ENCODE measurements around the gene SAAL1. TPM values are rescaled to one million over a fixed set of nuclear protein-coding genes. Genes with fewer than 3 reads are reported as not detected.

SAAL1 gene
- total and polyA plus RNA-seq, 9 of the 15 experiments (the other 6 are each of a cell fraction or from before 2014, with no cell fraction given), result 38.9 to 77.5 (median 56.4) TPM

- no peak for TF ChIP-seq ZNF143 (CRISPR knock-in tag; IDR thresholded peaks at IDR 0.05)
- no peak for TF ChIP-seq POLR2H (tag; IDR thresholded peaks at IDR 0.05; ENCODE audit: low read depth)
- TF ChIP-seq HMG20B (CRISPR knock-in tag; IDR thresholded peaks at IDR 0.05), result no peak
- no peak for TF ChIP-seq CSDE1 (IDR thresholded peaks at IDR 0.05)
- TF ChIP-seq SMAD1 (IDR thresholded peaks at IDR 0.05; ENCODE audit: low read depth, low read length, partially characterized antibody), result no peak
- TF ChIP-seq TBP (optimal IDR thresholded peaks at IDR 0.05; ENCODE audit: low read depth, low read length), result peak; percentile 87
- no peak for TF ChIP-seq KDM1A (IDR thresholded peaks at IDR 0.05)
- TF ChIP-seq ZNF146 (CRISPR knock-in tag; IDR thresholded peaks at IDR 0.05; ENCODE audit: unreplicated experiment), result no peak
- TF ChIP-seq MYNN (IDR thresholded peaks at IDR 0.05), result no peak
- TF ChIP-seq MYNN (CRISPR knock-in tag; IDR thresholded peaks at IDR 0.05), result no peak
- TF ChIP-seq NR0B1 (IDR thresholded peaks at IDR 0.05; ENCODE audit: partially characterized antibody), result no peak
- TF ChIP-seq ZNF644 (tag; IDR thresholded peaks at IDR 0.05; ENCODE audit: low read depth), result no peak
- no peak for TF ChIP-seq STAT6 (CRISPR knock-in tag; IDR thresholded peaks at IDR 0.05)
- TF ChIP-seq MTA1 (IDR thresholded peaks at IDR 0.05; ENCODE audit: borderline replicate concordance), result no peak
- TF ChIP-seq ZNF583 (CRISPR knock-in tag; IDR thresholded peaks at IDR 0.05), result 0 out of 2 replicates have a peak, but pooled peaks have one; percentile 49
- peak; percentile 49; the same call in 1 of the 2 replicates for TF ChIP-seq MAX (CRISPR knock-in tag; IDR thresholded peaks at IDR 0.05)
- peak; percentile 19 for TF ChIP-seq GTF3C2 (IDR thresholded peaks at IDR 0.05; ENCODE audit: borderline replicate concordance, extremely low read depth, insufficient read length)
- no peak for TF ChIP-seq THRAP3 (IDR thresholded peaks at IDR 0.05; ENCODE audit: borderline replicate concordance)
- no peak; the same call in 1 of the 2 replicates for TF ChIP-seq ETS1 (conservative IDR thresholded peaks at IDR 0.05; ENCODE audit: control insufficient read depth, low read depth, low read length)
- TF ChIP-seq GATAD2B (IDR thresholded peaks at IDR 0.05; ENCODE audit: borderline replicate concordance), result peak; percentile 57; the same call in 1 of the 2 replicates
- TF ChIP-seq BDP1 (IDR thresholded peaks at IDR 0.05; ENCODE audit: insufficient read depth, insufficient read length), result no peak
Measured at GRCh38 chr11:18105802-18106574, at the start of gene SAAL1 (continued).
